Epithelial cell of proximal tubule (primary cell): ENCODE data around the gene TAGLN3. TPM values are rescaled to one million over a fixed set of nuclear protein-coding genes. Genes with fewer than 3 reads are reported as not detected.

ENCODE experiments used
- DNase-seq: peaks from one replicate; pipeline ENCODE4 v3.0.0-alpha.2; 2011; ENCODE audit warnings: low read depth
- H3K4me3 ChIP-seq: 2 replicates; pipeline ENCODE4 v1.5.1; 2011; ENCODE audit warnings: low read depth, mild to moderate bottlenecking, low read length
- total RNA-seq: library from RNA; depleted of rRNA; stranded (reverse); fragments of >200 nt; gene quantifications from 2 replicates; pipeline ENCODE4 v1.2.3, GENCODE V29; 2015
- TF ChIP-seq, protein P1 (sequence below): conservative IDR thresholded peaks from 2 replicates; pipeline ENCODE4 v1.5.1; 2012; ENCODE audit warnings: low read depth, mild to moderate bottlenecking, low read length

TAGLN3 gene
- total RNA-seq, 1 donor from 2014 or later = 10.0 TPM

DNA sequence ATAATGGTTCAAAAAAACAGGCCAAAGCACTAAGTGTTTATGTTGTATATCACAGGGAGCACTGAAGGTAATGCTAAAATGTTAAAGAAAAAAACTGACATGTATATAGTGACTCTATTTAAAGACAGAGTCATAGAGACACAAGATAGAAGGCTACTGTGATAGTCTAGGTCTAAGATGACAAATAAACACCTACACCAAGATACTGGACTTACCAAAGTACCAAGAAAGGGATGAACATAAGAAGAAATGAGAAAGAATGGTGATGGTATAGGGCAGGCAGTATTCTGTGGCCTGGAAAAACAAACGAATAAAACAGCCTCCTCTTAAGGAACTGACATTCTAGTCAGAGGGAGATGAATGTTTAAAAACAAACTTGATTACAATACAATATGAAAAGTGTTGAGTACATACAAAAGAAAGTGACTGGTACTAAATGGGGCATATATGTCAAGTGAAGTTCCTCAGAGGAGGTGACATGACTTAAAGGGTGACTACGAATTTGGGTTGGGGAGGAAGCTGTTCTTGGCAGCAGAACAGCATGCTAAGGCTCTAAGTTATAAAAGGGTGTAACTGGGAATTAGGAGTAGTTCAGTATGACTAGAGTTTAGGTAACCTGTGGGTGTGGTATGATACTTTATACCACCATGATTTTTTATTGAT is 14.0 kb upstream of the TAGLN3 start:
- no peak for DNase-seq
- TF ChIP-seq, protein P1, sequence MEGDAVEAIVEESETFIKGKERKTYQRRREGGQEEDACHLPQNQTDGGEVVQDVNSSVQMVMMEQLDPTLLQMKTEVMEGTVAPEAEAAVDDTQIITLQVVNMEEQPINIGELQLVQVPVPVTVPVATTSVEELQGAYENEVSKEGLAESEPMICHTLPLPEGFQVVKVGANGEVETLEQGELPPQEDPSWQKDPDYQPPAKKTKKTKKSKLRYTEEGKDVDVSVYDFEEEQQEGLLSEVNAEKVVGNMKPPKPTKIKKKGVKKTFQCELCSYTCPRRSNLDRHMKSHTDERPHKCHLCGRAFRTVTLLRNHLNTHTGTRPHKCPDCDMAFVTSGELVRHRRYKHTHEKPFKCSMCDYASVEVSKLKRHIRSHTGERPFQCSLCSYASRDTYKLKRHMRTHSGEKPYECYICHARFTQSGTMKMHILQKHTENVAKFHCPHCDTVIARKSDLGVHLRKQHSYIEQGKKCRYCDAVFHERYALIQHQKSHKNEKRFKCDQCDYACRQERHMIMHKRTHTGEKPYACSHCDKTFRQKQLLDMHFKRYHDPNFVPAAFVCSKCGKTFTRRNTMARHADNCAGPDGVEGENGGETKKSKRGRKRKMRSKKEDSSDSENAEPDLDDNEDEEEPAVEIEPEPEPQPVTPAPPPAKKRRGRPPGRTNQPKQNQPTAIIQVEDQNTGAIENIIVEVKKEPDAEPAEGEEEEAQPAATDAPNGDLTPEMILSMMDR = no peak
- no peak overlapping the region for H3K4me3 ChIP-seq

DNA sequence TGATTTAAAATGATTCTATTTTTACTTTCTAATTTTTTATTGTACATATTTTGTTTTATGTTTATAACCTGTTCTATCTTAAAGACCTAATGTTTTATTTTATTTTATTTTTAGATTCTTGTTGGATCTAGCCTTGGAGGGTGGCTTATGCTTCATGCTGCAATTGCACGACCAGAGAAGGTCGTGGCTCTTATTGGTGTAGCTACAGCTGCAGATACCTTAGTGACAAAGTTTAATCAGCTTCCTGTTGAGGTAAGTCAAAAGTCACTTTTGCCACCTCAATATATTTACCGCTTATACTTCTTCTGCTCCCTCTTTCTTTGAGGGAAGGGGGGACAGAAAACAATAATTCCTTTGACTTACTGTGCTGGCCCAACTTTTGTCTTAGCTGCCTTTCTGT is 11.9 kb upstream of the TAGLN3 start:
- TF ChIP-seq, protein P1 = no peak
- H3K4me3 ChIP-seq = no peak overlapping the region
- no peak for DNase-seq

- TF ChIP-seq, protein P1 = peak; percentile 89
- no peak overlapping the region for H3K4me3 ChIP-seq
- no peak for DNase-seq
Measured at GRCh38 chr3:111989061-111989678, 9.6 kb upstream of the TAGLN3 start.

DNA sequence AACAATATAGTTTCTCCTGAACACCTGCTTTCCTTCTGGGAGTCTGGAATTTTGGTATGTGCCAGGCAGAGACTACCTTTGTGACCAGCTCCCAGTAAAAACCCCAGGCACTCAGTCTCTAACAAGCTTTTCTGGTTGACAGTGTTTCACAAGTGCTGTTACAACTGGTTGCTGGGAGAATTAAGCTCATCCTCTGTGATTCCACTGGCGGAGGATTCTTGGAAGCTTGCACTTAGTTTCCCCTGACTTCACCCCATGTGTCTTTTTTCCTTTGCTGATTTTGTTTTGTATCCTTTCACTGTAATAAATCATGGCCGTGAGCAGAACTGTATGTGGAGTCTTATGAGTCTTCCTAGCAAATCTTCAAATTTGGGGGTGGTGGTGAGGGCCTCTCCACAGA is 5.7 kb upstream of the TAGLN3 start:
- DNase-seq = no peak
- TF ChIP-seq, protein P1 = no peak
- no peak overlapping the region for H3K4me3 ChIP-seq

- no peak for DNase-seq
- peak overlapping the region; percentile 74 for H3K4me3 ChIP-seq
- TF ChIP-seq, protein P1 = no peak
Measured at GRCh38 chr3:111999484-112000324, 982 bp downstream of the TAGLN3 start.

DNA sequence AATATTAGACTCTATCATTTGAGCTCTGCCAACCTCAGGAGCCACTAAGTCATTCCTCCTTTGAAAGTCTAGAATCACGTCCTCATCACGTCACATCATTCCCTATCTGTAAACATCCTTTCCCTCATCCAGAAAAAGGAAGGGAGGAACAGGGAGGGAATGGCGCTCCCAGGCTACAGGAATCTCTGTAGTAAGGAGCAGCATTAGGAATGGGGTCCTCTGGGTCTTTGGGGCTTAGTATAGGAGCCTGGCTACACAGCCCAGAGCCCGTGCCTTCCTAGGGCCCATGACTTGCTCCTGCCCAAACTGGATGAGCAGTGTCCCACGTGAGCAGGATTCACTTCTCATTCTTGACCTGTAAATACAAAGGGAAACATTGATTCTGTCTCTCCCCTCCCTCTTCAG is 1.6 kb downstream of the TAGLN3 start:
- DNase-seq = no peak
- TF ChIP-seq, protein P1 = no peak
- H3K4me3 ChIP-seq = peak overlapping the region; percentile 74
